Thyroid gland (tissue), 4 donors: ENCODE data around the gene MTMR12. TPM values are rescaled to one million over a fixed set of nuclear protein-coding genes. Genes with fewer than 3 reads are reported as not detected.
A peak's percentile ranks its signal among the peaks of the same experiment; 100 is the strongest.

Source experiments
- DNase-seq, 2 donors: peaks; one replicate each; pipeline ENCODE4 v3.0.0-alpha.2; 2019
- H3K27ac ChIP-seq, 3 donors: fragments of 200-600 bp; sonication (generic); 1 replicate in 2 of 3; 2 replicates in 1 of 3; pipeline ENCODE4 v1.5.1; 2016 to 2019; ENCODE audit warnings: mild to moderate bottlenecking in 1 of 3, moderate library complexity in 1 of 3
- H3K27me3 ChIP-seq: fragments of 200-600 bp; sonication (generic); one replicate; pipeline ENCODE4 v1.5.1; 2019
- H3K36me3 ChIP-seq, 2 donors: fragments of 200-600 bp; sonication (generic); one replicate each; pipeline ENCODE4 v1.5.1; 2016 to 2019
- H3K4me1 ChIP-seq, 2 donors: fragments of 200-600 bp; sonication (generic); one replicate each; pipeline ENCODE4 v1.5.1; 2017 to 2019
- H3K4me3 ChIP-seq, 3 donors: fragments of 200-600 bp; sonication (generic); replicated peaks in 1 of 3; 1 replicate in 2 of 3; 2 replicates in 1 of 3; pipeline ENCODE4 v1.5.1; 2016; ENCODE audit warnings: mild to moderate bottlenecking in 1 of 3
- H3K9me3 ChIP-seq: fragments of 200-600 bp; sonication (generic); one replicate; pipeline ENCODE4 v1.5.1; 2017
- POLR2A ChIP-seq, 2 donors: fragments of 450-650 bp; IDR thresholded peaks; one replicate each; pipeline ENCODE4 v1.6.1; 2017; ENCODE audit warnings: antibody characterized with exemption in 2 of 2, mild to moderate bottlenecking in 2 of 2, moderate library complexity in 1 of 2
- WGBS, 2 donors: methylation state at CpG; one replicate each; pipeline ENCODE4 v1.1.5; 2017; 5-methylcytosine and 5-hydroxymethylcytosine counted together
- intact Hi-C: fragments of 100-400 bp; cut with DNase I; formaldehyde crosslinking; loops from one replicate; pipeline ENCODE4 v1.15.1; 2023
- total RNA-seq, 4 donors: library from RNA; depleted of rRNA; stranded (reverse); fragments of >200 nt; gene quantifications; one replicate each; pipeline ENCODE4 v1.2.3, GENCODE V29; 2016
- TF ChIP-seq, protein P1 (sequence below), 6 experiments: fragments of 200-600 bp in 3 of 6; fragments of 450-650 bp in 3 of 6; sonication (generic) in 3 of 6; IDR thresholded peaks; one replicate each; pipeline ENCODE4 v1.5.1; 2016 to 2019; ENCODE audit warnings: antibody characterized with exemption in 6 of 6, mild to moderate bottlenecking in 2 of 6, inconsistent platforms in 1 of 6, moderate library complexity in 1 of 6

MTMR12 gene
- total RNA-seq, 4 donors from 2014 or later: 28.9 to 45.3 (median 37.3) TPM

DNA sequence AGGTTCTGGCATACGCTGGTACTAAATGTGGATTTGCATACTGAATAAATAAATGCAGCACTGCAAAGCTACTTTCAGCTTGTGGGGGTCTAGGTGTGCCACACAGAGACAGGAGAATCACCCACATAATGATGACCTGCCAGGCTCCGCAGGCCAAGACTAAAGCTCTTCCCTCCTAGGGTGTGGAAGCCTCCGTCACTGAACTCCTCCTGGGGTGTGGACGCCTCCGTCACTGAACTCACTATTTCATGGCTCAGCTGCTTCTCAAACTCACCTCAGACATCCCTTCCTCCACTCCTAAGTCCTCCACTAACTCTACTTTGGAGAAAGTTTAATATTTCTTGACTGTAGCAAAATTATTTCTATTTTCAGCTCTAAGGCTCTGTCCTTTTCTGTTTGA is 73.4 kb downstream of the MTMR12 start:
- H3K9me3 ChIP-seq: no peaks in the 10 kb centered on the region
- whole genome bisulfite sequencing, 2 donors: 86 to 89% methylated on average over 5 of the region's 5 CpGs
- intact Hi-C loops: loop anchor here (10.0 kb wide), 2 partner anchors 345 to 375 kb away; partner anchors contain the start of gene SUB1
- no peaks in the 10 kb centered on the region for H3K27me3 ChIP-seq
- H3K4me3 ChIP-seq: no peak overlapping the region
- DNase-seq: no peak
- peaks cover 18 to 19% of the 10 kb centered on the region in 2 donors for H3K4me1 ChIP-seq
- TF ChIP-seq POLR2A (IDR thresholded peaks at IDR 0.05): no peak
- TF ChIP-seq, protein P1, sequence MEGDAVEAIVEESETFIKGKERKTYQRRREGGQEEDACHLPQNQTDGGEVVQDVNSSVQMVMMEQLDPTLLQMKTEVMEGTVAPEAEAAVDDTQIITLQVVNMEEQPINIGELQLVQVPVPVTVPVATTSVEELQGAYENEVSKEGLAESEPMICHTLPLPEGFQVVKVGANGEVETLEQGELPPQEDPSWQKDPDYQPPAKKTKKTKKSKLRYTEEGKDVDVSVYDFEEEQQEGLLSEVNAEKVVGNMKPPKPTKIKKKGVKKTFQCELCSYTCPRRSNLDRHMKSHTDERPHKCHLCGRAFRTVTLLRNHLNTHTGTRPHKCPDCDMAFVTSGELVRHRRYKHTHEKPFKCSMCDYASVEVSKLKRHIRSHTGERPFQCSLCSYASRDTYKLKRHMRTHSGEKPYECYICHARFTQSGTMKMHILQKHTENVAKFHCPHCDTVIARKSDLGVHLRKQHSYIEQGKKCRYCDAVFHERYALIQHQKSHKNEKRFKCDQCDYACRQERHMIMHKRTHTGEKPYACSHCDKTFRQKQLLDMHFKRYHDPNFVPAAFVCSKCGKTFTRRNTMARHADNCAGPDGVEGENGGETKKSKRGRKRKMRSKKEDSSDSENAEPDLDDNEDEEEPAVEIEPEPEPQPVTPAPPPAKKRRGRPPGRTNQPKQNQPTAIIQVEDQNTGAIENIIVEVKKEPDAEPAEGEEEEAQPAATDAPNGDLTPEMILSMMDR (IDR thresholded peaks at IDR 0.05): no peak
- H3K27ac ChIP-seq: no peak overlapping the region
- peaks cover 0 to under 1% of the 10 kb centered on the region in 2 donors for H3K36me3 ChIP-seq

DNA sequence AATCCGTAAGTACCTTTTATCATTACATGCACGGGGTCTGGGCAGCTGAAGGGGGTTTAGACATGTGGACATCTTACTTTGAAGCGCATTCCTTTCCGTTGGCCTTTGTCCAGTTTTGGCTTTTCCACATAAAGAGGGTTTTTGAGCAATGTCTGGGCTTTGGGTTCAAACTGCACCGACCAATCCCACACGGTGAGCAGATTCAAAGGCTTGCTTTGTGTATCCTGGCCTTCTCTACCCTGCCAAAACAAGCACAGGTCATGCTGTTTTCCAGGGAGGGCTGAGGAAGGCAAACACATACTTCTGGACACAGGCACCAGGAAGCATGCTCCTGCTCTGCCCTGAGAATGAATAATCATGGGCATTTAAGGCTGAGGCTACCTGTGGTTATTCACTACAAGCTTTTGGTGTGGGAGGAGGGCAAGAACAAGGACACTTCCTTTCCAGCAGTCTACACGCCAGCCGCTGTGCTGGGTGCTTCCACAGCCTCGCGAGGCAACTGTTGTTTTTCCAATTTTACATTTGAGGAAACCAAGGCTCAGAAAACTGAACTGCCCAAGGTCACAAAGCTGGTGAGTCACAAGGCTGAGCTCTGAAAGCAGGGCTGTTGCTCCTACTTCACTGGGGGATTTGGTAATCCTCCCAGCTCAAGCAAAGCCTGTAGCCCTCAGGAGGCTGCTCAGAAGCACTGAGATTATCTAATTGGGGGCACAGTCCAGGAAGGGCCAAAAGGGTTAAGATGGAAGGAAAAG is 78.9 kb downstream of the MTMR12 start:
- no peaks in the 10 kb centered on the region for H3K9me3 ChIP-seq
- intact Hi-C loops: loop anchor here (5.0 to 10.0 kb wide), 3 partner anchors 98 to 381 kb away; partner anchors contain the start of gene SUB1
- peak; percentile 29 to 44 for DNase-seq
- H3K36me3 ChIP-seq: peaks cover 0 to 7% of the 10 kb centered on the region in 2 donors
- WGBS, 2 donors: 58 to 69% methylated on average over 10 of the region's 10 CpGs
- H3K27me3 ChIP-seq: no peaks in the 10 kb centered on the region
- no peak overlapping the region for H3K4me3 ChIP-seq
- TF ChIP-seq POLR2A (IDR thresholded peaks at IDR 0.05): no peak
- TF ChIP-seq, protein P1 (IDR thresholded peaks at IDR 0.05): no peak
- peak overlapping the region; percentile 58 to 74 (median 68) for H3K27ac ChIP-seq
- H3K4me1 ChIP-seq: peaks cover 11 to 26% of the 10 kb centered on the region in 2 donors

DNA sequence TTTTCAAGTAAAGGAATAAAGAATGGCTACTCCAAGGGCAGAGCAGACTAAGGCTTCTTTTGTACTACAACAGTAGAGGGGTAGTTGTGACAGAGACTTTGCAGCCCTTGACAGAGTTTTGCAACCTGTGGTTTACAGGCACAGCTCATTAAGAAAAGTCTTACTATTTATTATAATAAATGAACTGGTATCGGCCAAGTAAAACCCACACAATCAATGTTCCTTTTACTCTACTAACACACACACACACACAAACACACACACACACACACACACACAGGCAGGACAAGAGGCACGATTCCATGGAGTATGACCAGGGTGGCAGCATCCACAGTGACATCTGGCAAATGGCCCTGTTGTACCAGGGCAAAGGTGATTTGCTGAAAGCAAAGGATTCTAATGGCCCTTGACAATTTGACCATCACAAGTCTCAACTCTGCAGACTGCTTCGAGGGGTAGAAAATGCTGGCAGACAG is 79.5 kb downstream of the MTMR12 start:
- DNase-seq: peak; percentile 54 to 72

DNA sequence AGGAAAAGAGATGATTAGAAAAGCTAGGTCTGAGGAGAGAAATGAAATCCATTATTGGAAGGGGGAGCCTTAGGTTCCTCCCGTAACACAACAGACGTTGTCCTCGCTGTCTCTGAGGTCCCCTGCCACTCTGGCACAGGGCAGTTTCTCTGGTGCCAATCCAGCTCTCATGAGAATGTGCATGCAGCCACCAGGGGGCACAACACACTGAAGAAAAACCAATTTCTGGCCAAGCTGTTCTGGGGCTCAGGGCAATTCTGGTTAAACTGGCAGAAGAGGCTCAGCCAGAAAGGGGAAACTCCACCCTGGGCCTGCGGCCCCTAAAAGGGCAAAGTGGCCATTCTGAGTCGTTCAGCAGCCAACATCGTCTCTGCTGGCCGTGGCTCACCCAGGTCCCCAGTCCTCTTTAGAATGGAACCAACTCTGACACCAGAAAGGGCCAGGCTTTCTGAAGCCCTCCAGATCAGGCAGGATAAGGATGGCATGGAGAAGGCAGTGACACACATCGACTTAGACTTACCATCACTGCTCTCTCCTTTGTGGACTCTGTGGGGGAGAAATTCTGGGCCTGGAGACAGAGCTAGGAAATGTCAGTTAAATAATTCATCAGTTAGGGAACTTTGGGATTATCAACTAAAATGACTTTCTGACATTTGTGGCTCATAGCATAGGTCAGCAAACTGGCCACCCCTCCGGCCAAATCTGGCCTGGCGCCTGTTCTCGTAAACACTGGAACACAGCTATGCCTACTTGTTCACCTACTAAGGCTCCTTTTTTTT is 80.1 kb downstream of the MTMR12 start:
- DNase-seq: peak; percentile 84 to 88
- H3K4me3 ChIP-seq: no peak overlapping the region
- intact Hi-C loops: loop anchor here (5.0 to 10.0 kb wide), 3 partner anchors 100 to 382 kb away; partner anchors contain the start of gene SUB1
- peaks cover 0 to 7% of the 10 kb centered on the region in 2 donors for H3K36me3 ChIP-seq
- H3K9me3 ChIP-seq: no peaks in the 10 kb centered on the region
- whole genome bisulfite sequencing, 2 donors: 40 to 48% methylated on average over 10 of the region's 11 CpGs
- TF ChIP-seq, protein P1 (IDR thresholded peaks at IDR 0.05): peak; percentile 72 to 91 (median 83)
- no peak for TF ChIP-seq POLR2A (IDR thresholded peaks at IDR 0.05)
- H3K27ac ChIP-seq: peak overlapping the region in 2 of 3 donors; percentile 37 to 47
- no peaks in the 10 kb centered on the region for H3K27me3 ChIP-seq
- H3K4me1 ChIP-seq: peaks cover 11 to 26% of the 10 kb centered on the region in 2 donors

More for the DNA sequence above, 79.5 kb downstream of the MTMR12 start:
- 42 to 62% methylated on average over 3 of the region's 3 CpGs for WGBS, 2 donors
- H3K9me3 ChIP-seq: no peaks in the 10 kb centered on the region
- H3K27me3 ChIP-seq: no peaks in the 10 kb centered on the region
- H3K4me1 ChIP-seq: peaks cover 11 to 26% of the 10 kb centered on the region in 2 donors
- peak overlapping the region; percentile 58 to 74 (median 68) for H3K27ac ChIP-seq
- no peak overlapping the region for H3K4me3 ChIP-seq
- TF ChIP-seq POLR2A (IDR thresholded peaks at IDR 0.05): no peak
- TF ChIP-seq, protein P1 (IDR thresholded peaks at IDR 0.05): no peak
- intact Hi-C loops: loop anchor here (5.0 to 10.0 kb wide), 3 partner anchors 99 to 382 kb away; partner anchors contain the start of gene SUB1
- H3K36me3 ChIP-seq: peaks cover 0 to 7% of the 10 kb centered on the region in 2 donors
